Fibroblast of the aortic adventitia (primary cell): ENCODE measurements around the gene MARF1. TPM values are rescaled to one million over a fixed set of nuclear protein-coding genes. Genes with fewer than 3 reads are reported as not detected.

Source experiments
- DNase-seq: peaks from one replicate; pipeline ENCODE4 v3.0.0-alpha.2; 2010; ENCODE audit warnings: low read depth
- H3K4me3 ChIP-seq: 2 replicates; pipeline ENCODE4 v1.5.1; 2011; ENCODE audit warnings: low read depth, mild to moderate bottlenecking, control low read depth, low read length, moderate library complexity
- CTCF ChIP-seq: IDR thresholded peaks from 2 replicates; pipeline ENCODE4 v1.5.1; 2011; ENCODE audit warnings: mild to moderate bottlenecking, low read length, control low read depth, inconsistent platforms; ENCODE audit not compliant: insufficient read depth
- total RNA-seq: library from RNA; depleted of rRNA; stranded (reverse); fragments of >200 nt; gene quantifications from 2 replicates; pipeline ENCODE4 v1.2.3, GENCODE V29; 2012; ENCODE audit warnings: low replicate concordance

MARF1 gene
- total RNA-seq, 1 donor = 27.1 TPM

DNA sequence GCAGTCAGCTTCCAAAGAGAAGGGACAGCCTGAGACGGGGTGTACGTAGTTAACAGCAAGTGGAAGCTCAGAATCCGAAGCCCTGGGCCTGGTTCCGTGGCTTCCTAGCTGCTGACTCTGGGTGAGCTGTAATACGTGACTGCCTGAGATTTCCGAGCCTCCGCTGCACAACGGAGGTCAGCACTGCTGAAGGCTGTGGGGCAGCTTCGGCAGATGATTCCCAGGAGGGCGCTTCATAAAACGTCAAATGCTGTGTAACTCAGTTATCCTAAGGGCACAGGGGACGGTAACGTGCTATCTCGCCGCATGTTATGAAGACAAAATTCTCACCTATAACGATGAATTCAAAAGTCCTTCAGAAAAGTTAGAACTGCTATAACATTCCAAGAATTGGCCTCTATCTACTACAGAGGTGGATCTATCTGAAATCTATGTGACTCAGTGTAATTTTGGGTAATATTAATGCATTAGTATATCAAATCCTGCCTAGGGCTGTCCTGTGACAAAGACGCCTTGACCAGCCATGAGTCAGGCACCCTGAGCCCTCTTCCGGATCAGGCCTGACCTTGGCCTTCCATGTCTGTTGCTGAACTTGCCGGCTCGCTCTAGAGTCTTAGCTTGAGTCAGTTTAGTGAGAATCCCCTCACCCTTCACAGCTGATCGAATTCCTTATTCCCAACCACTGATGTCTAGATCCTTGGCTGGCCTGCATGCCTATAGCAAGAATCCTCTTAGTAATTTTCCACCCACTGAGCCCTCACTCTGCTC, 43.5 kb downstream of the MARF1 start:
- no peak overlapping the region for H3K4me3 ChIP-seq
- TF ChIP-seq CTCF = no peak
- no peak for DNase-seq

DNA sequence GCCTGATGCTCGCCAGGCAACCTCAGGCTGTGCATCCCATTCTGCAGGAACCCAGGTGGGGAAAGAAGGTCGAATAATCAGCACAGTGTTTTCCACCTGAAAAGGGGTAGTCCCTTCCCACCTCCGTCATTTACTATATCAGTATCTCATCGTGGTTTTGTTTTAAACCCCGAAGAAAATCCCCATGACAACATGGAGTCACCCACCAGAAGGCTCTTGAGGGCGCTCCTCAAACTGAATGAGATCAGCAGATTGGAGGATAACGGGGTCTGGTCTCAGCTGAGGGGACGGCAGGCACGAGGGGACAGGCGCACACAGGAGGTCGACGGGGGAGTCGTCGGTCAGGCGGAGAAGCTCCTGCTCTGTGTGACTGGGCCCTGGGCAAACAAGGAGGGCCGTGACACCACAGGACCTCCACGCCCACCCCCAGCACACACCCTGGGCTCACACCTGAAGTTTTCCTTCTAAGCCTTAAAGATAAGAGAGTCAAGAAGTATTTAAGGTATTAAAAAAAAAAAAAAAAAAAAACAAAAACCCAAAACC, 44.2 kb downstream of the MARF1 start:
- H3K4me3 ChIP-seq = no peak overlapping the region

DNA sequence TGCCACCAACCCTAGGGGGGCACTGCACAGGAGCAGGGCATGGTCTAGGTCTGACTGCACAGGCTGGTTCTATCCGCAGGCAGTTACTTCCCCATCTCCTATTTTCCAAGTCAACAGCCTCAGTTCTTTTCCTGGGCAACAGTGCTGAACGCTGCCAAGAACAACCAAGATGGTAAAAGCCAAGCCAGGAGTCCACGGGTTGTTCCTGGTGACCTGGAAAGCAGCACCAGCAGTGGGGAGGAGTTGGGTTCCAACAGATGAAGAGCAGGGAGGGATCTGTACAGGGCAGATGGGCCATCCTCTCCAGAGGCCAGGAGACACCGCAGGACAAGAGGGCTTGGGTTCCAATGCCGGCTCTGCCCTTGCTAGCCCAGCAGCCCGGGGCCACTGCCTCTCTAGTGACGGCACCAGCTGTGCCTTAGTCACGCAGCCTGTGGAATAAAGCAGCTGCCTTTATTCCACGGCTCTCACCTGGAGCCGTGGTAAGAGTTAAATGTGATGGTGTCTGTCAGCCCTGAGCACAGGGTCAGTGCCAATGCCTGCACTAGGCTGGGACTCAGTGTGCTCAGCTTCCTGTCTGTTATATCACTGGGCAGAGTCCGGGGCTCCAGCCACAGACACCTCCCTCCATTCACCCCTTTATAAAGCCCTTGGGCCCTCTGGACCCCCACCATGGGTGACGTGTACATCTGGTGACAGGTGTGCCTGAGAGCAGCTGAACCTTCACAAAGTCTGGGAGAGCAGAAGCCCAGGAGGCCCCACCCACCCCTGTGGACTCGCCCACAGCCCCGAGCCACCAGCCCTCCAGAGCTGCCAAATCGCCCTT, 44.9 kb downstream of the MARF1 start:
- no peak for TF ChIP-seq CTCF
- H3K4me3 ChIP-seq = no peak overlapping the region
- DNase-seq = no peak

More for the DNA sequence above, 44.2 kb downstream of the MARF1 start:
- TF ChIP-seq CTCF = no peak
- no peak for DNase-seq

- no peak for TF ChIP-seq CTCF
- DNase-seq = no peak
Measured at GRCh38 chr16:15597135-15597534, 45.8 kb downstream of the MARF1 start.

GRCh38 chr16:15594711-15595320, 48.1 kb downstream of the MARF1 start:
- DNase-seq = no peak
- H3K4me3 ChIP-seq = no peak overlapping the region
- no peak for TF ChIP-seq CTCF

More at GRCh38 chr16:15597135-15597534, 45.8 kb downstream of the MARF1 start:
- H3K4me3 ChIP-seq = no peak overlapping the region

DNA sequence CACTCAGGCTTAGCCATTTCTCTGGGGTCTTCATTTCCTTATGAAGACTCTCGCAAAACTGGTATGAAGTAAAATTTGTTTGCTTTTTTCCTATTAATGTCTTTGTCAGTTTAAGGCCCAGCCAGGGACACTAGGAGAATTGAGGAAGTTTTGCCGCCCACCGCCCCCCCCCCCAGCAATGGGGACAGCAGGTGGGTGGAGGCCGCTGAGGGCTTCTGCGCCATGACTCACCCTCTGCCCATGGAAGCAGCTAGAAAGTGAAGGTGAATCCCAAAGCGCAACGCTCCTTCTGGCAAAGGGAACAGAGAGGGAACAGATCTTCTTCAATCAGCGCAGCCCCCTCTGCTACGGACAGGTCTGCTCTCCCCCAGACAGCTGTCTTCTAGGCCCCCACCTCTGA, 49.7 kb downstream of the MARF1 start:
- H3K4me3 ChIP-seq = no peak overlapping the region
- DNase-seq = no peak
- TF ChIP-seq CTCF = no peak
